SK-N-SH treated with all-trans-retinoic acid at 6 μM for 48 hours (cell line): Measurements from ENCODE around the gene POLR3C.

Experiments used
- ATAC-seq: fragments of 200-7000 bp; cut with Tn5 transposase; 3 replicates; pipeline ENCODE4 v1.9.1; 2020; ENCODE audit warnings: mild to moderate bottlenecking, moderate library complexity
- ARNTL ChIP-seq: fragments of 450-650 bp; formaldehyde crosslinking; IDR thresholded peaks from 2 replicates; pipeline ENCODE4 v1.5.0; 2020; ENCODE audit warnings: low read depth, mild to moderate bottlenecking, moderate library complexity, borderline replicate concordance
- BACH2 ChIP-seq: fragments of 250-450 bp; sonication (Bioruptor Pico); IDR thresholded peaks from 2 replicates; pipeline ENCODE4 v1.9.0; 2021; ENCODE audit warnings: mild to moderate bottlenecking, borderline replicate concordance
- CSDC2 ChIP-seq: fragments of 250-450 bp; sonication (Bioruptor Pico); IDR thresholded peaks from 2 replicates; pipeline ENCODE4 v1.5.0; 2020; ENCODE audit warnings: mild to moderate bottlenecking, moderate library complexity
- CSRNP3 ChIP-seq: fragments of 250-450 bp; sonication (Bioruptor Pico); IDR thresholded peaks from 2 replicates; pipeline ENCODE4 v1.5.1; 2021; ENCODE audit warnings: mild to moderate bottlenecking, moderate library complexity
- ESRRG ChIP-seq: fragments of 250-450 bp; sonication (Bioruptor Pico); IDR thresholded peaks from 2 replicates; pipeline ENCODE4 v1.6.1; 2021; ENCODE audit warnings: mild to moderate bottlenecking
- GLIS3 ChIP-seq: fragments of 250-450 bp; sonication (Bioruptor Pico); IDR thresholded peaks from 2 replicates; pipeline ENCODE4 v1.5.0; 2020; ENCODE audit warnings: mild to moderate bottlenecking, moderate library complexity
- OSR1 ChIP-seq: fragments of 250-450 bp; sonication (Bioruptor Pico); IDR thresholded peaks from 2 replicates; pipeline ENCODE4 v1.8.0; 2022; ENCODE audit warnings: moderate library complexity, mild to moderate bottlenecking, inconsistent platforms
- POU6F1 ChIP-seq: fragments of 250-450 bp; sonication (Bioruptor Pico); IDR thresholded peaks from 2 replicates; pipeline ENCODE4 v1.8.0; 2021; ENCODE audit warnings: low read depth, mild to moderate bottlenecking, moderate library complexity, borderline replicate concordance
- PPARA ChIP-seq: fragments of 250-450 bp; sonication (Bioruptor Pico); IDR thresholded peaks from 2 replicates; pipeline ENCODE4 v1.5.0; 2020; ENCODE audit warnings: mild to moderate bottlenecking, borderline replicate concordance
- RARB ChIP-seq: fragments of 250-450 bp; sonication (Bioruptor Pico); IDR thresholded peaks from 2 replicates; pipeline ENCODE4 v1.8.0; 2021; ENCODE audit warnings: mild to moderate bottlenecking, moderate library complexity
- SNAI2 ChIP-seq: fragments of 250-450 bp; sonication (Bioruptor Pico); IDR thresholded peaks from 2 replicates; pipeline ENCODE4 v1.5.0; 2020; ENCODE audit warnings: mild to moderate bottlenecking, moderate library complexity
- TCF4 ChIP-seq: fragments of 250-450 bp; sonication (Bioruptor Pico); IDR thresholded peaks from 2 replicates; pipeline ENCODE4 v1.8.0; 2021; ENCODE audit warnings: mild to moderate bottlenecking, moderate library complexity, borderline replicate concordance
- TOX ChIP-seq: fragments of 250-450 bp; sonication (Bioruptor Pico); IDR thresholded peaks from 2 replicates; pipeline ENCODE4 v1.8.0; 2021; ENCODE audit warnings: mild to moderate bottlenecking, moderate library complexity, borderline replicate concordance
- ZC3H10 ChIP-seq: fragments of 250-450 bp; sonication (Bioruptor Pico); IDR thresholded peaks from 2 replicates; pipeline ENCODE4 v1.5.1; 2021; ENCODE audit warnings: mild to moderate bottlenecking, moderate library complexity
- ZFP3 ChIP-seq: fragments of 250-450 bp; sonication (Bioruptor Pico); IDR thresholded peaks from 2 replicates; pipeline ENCODE4 v1.5.0; 2020; ENCODE audit warnings: mild to moderate bottlenecking, moderate library complexity
- ZNF565 ChIP-seq: fragments of 450-650 bp; formaldehyde crosslinking; conservative IDR thresholded peaks from 2 replicates; pipeline ENCODE4 v1.5.0; 2020; ENCODE audit warnings: low read depth, mild to moderate bottlenecking, moderate library complexity
- ZNF70 ChIP-seq: fragments of 450-650 bp; formaldehyde crosslinking; IDR thresholded peaks from 2 replicates; pipeline ENCODE4 v1.5.0; 2020; ENCODE audit warnings: mild to moderate bottlenecking, moderate library complexity
- ZNF8 ChIP-seq: fragments of 450-650 bp; formaldehyde crosslinking; IDR thresholded peaks from 2 replicates; pipeline ENCODE4 v1.5.0; 2020; ENCODE audit warnings: mild to moderate bottlenecking, moderate library complexity
- TF ChIP-seq, protein P1 (sequence below): fragments of 250-450 bp; sonication (Bioruptor Pico); IDR thresholded peaks from 2 replicates; pipeline ENCODE4 v1.5.0; 2020; ENCODE audit warnings: mild to moderate bottlenecking, moderate library complexity
- TF ChIP-seq, protein P2 (sequence below): fragments of 250-450 bp; sonication (Bioruptor Pico); IDR thresholded peaks from 2 replicates; pipeline ENCODE4 v1.5.1; 2020; ENCODE audit warnings: low read depth, mild to moderate bottlenecking, moderate library complexity

The POLR3C gene

DNA sequence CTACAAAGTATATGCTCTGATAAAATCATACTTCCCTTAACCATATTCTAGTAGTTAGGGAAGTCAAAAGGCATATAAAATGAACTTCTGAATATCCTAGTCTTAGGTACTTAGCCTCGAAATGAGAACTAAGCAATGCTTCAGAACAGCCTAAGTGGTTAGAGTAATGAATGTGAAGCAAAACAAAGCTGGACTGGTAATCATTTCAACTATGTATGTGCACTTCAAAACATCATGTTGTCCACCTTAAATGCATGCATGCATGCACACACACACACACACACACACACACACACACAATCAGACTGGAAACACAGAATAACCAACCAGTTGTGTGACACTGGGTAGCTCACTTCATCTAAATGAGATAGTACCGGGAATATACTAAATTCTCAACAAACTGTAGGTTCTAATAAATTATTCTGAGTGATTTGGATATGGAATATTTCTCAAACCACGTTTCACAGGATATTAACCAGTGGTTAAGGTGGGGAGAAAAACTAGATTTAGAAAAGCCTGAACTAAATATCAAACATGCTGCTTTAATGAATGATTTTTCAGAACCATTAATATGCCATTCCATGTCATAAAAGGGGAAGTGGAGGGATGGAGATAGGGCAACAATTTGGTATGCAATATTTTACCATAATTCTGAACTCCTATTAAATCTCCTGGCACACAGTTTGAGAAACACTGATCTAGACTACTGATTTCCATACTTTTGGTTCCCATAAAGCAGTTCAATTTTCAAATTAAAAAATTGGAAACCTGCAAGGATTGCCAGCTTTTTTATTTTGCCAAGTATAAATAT lies 19.6 kb upstream of the POLR3C start:
- TF ChIP-seq POU6F1 (CRISPR knock-in tag) (no peak), PPARA (no peak), ZNF70 (CRISPR knock-in tag) (no peak), ZNF8 (CRISPR knock-in tag) (no peak)
- peak; percentile 56 for ATAC-seq

DNA sequence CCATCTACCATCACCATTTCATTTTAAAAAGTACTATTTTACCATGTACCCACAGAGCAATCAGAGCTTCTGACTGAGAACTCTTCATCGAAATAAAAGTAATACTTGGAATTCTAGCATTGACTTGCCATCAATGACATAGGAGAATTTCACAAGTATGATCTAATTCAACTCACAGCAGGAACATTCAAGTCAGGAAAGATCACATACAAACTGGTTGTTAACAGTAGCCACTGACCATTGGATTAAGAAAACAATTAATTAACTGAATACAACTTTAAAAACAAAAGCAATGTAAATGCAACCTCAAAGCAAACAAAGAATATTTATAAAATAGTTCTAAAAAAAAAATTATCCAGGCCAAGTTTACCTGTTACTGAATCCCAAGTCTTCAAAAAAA lies 18.9 kb upstream of the POLR3C start:
- TF ChIP-seq, protein P1, sequence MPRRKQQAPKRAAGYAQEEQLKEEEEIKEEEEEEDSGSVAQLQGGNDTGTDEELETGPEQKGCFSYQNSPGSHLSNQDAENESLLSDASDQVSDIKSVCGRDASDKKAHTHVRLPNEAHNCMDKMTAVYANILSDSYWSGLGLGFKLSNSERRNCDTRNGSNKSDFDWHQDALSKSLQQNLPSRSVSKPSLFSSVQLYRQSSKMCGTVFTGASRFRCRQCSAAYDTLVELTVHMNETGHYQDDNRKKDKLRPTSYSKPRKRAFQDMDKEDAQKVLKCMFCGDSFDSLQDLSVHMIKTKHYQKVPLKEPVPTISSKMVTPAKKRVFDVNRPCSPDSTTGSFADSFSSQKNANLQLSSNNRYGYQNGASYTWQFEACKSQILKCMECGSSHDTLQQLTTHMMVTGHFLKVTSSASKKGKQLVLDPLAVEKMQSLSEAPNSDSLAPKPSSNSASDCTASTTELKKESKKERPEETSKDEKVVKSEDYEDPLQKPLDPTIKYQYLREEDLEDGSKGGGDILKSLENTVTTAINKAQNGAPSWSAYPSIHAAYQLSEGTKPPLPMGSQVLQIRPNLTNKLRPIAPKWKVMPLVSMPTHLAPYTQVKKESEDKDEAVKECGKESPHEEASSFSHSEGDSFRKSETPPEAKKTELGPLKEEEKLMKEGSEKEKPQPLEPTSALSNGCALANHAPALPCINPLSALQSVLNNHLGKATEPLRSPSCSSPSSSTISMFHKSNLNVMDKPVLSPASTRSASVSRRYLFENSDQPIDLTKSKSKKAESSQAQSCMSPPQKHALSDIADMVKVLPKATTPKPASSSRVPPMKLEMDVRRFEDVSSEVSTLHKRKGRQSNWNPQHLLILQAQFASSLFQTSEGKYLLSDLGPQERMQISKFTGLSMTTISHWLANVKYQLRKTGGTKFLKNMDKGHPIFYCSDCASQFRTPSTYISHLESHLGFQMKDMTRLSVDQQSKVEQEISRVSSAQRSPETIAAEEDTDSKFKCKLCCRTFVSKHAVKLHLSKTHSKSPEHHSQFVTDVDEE (CRISPR knock-in tag): no peak
- no peak for TF ChIP-seq SNAI2
- no peak for TF ChIP-seq ARNTL

DNA sequence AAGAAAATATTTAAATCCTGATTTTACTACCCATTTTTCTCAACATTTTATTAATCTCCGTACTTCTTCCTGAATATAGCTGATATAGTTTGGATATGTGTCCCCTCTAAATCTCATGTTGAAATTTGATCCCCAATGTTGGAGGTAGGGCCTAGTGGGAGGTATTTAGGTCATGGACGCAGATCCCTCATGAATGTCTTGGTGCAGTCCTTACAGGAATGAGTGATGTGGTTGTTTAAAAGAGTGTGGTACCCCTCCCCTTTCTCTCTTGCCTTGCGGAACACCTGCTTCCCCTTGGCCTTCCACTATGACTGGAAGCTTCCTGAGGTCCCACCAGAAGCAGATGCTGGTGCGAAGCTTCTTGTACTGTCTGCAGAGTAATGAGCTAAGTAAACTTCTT lies 17.6 kb upstream of the POLR3C start:
- no peak for TF ChIP-seq ZNF70 (CRISPR knock-in tag)
- no peak for TF ChIP-seq ZFP3
- no peak for TF ChIP-seq BACH2
- TF ChIP-seq ZC3H10 (CRISPR knock-in tag): no peak
- TF ChIP-seq ZNF8 (CRISPR knock-in tag): no peak
- TF ChIP-seq ESRRG: no peak
- no peak for TF ChIP-seq TOX (CRISPR knock-in tag)
- TF ChIP-seq ZNF565 (CRISPR knock-in tag): no peak
- TF ChIP-seq TCF4 (CRISPR knock-in tag): no peak
- no peak for TF ChIP-seq PPARA
- no peak for TF ChIP-seq POU6F1 (CRISPR knock-in tag)
- no peak for TF ChIP-seq CSDC2
- TF ChIP-seq, protein P2, sequence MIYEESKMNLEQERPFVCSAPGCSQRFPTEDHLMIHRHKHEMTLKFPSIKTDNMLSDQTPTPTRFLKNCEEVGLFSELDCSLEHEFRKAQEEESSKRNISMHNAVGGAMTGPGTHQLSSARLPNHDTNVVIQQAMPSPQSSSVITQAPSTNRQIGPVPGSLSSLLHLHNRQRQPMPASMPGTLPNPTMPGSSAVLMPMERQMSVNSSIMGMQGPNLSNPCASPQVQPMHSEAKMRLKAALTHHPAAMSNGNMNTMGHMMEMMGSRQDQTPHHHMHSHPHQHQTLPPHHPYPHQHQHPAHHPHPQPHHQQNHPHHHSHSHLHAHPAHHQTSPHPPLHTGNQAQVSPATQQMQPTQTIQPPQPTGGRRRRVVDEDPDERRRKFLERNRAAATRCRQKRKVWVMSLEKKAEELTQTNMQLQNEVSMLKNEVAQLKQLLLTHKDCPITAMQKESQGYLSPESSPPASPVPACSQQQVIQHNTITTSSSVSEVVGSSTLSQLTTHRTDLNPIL: no peak
- no peak for TF ChIP-seq SNAI2
- no peak for TF ChIP-seq RARB (CRISPR knock-in tag)
- no peak for TF ChIP-seq OSR1 (CRISPR knock-in tag)
- TF ChIP-seq, protein P1 (CRISPR knock-in tag): no peak
- no peak for TF ChIP-seq GLIS3 (CRISPR knock-in tag)
- no peak for TF ChIP-seq CSRNP3
- no peak for TF ChIP-seq ARNTL
- no peak for ATAC-seq

More for the DNA sequence above, 18.9 kb upstream of the POLR3C start:
- ATAC-seq: no peak
